HAP-1 (cell line): ENCODE results near the gene TPST1.

Experiments
- DNase-seq, 2 experiments: peaks; one replicate each; pipeline ENCODE4 v3.0.0-alpha.2; 2016 to 2020; ENCODE audit warnings: low spot score in 2 of 2
- H3K27me3 ChIP-seq: fragments of 250-450 bp; sonication (Bioruptor Pico); 2 replicates; pipeline ENCODE4 v1.5.1; 2020; ENCODE audit warnings: low read depth, mild to moderate bottlenecking, moderate library complexity
- H3K36me3 ChIP-seq: fragments of 250-450 bp; sonication (Bioruptor Pico); replicated peaks from 2 replicates; pipeline ENCODE4 v1.5.1; 2020; ENCODE audit warnings: mild to moderate bottlenecking
- H3K4me1 ChIP-seq: fragments of 250-450 bp; sonication (Bioruptor Pico); 2 replicates; pipeline ENCODE4 v1.5.1; 2020; ENCODE audit warnings: mild to moderate bottlenecking
- H3K4me3 ChIP-seq: fragments of 250-450 bp; sonication (Bioruptor Pico); 2 replicates; pipeline ENCODE4 v1.5.1; 2020; ENCODE audit warnings: mild to moderate bottlenecking, moderate library complexity
- H3K9me3 ChIP-seq: fragments of 250-450 bp; sonication (Bioruptor Pico); 2 replicates; pipeline ENCODE4 v1.5.1; 2020; ENCODE audit warnings: mild to moderate bottlenecking, moderate library complexity
- in situ Hi-C: fragments of 300-500 bp; cut with MboI; formaldehyde crosslinking; loops from 3 replicates; pipeline ENCODE4 v1.14.3; 2020; ENCODE audit warnings: low sequenced_read_pairs, inconsistent platforms, mixed read lengths

Gene TPST1

DNA sequence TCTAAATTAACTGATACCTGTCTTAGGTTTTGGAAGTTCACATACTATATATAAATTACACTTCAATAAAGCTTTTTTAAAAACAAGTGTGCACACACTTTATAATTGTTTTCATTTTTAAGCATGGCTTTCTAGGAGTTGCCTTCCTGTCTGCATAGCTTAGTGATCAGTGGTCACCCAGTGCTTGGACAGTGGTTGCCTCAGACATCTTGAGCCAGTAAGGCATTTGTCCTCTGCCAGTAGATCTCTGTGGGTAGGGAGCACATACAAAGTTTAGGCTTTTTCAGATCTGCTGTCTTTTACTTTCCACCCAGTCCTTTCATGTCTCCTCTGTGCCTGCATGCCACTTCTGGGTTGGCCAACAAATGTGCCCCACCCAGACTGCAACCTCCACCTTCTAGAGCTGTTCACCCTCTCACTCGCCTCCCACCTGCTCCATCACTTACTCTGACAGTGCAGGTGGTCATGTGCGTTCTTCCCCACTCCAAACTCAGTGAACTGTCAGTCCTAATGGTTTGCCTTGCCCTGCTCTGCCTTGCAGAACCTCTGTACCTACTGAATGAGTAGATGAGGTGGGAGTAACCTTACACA is 31.7 kb downstream of the TPST1 start:
- no peaks in the 10 kb centered on the region; the same call in 1 of the 2 replicates for H3K36me3 ChIP-seq
- in situ Hi-C loops = no loop called here
- no peaks in the 10 kb centered on the region for H3K27me3 ChIP-seq
- H3K9me3 ChIP-seq = peaks cover 5% of the 10 kb centered on the region; the same call in 1 of the 2 replicates
- DNase-seq = no peak
- no peak overlapping the region for H3K4me3 ChIP-seq
- H3K4me1 ChIP-seq = no peaks in the 10 kb centered on the region

DNA sequence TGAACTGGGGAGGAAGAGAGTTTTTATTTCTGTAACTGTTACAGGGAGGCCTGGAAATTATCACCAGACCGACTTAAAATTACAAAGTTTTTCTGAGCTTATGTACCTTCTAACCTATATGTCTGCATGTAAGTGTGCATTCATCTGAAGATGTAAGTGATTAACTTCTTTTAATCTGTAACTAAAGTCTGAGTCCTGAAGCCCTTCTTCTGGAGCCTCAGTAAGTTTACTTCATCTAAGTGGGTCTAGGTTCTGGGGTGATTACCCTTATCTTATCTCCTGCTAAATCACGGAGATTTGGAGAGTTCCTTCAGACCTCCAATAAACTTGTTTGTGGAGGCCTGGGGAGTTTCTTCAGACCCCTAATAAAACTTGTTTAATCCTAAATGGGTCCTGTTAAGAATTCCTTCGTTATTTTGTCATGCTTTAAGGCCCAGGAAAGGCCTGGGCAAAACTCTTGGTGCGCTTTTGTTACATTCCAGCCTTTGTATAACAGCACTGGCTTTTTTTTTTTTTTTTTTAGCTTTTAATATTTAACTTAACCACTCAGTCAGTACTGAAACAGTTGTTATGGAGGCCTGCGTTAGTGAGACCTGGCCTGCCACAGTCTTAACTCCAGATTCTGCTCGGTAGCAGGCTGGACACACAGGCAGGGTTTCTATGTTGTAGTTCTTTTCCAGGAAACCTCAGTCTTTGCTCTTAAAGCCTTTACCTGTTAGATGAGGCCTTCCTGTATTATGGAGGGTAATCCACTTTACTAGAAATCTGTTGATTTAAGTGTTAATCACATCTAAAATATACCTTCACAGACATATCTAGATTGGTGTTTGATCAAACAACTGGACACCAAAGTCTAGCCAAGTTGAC is 33.0 kb downstream of the TPST1 start:
- Histone ChIP-seq H3K9me3 (no peaks in the 10 kb centered on the region), H3K4me3 (no peak overlapping the region), H3K27me3 (no peaks in the 10 kb centered on the region), H3K4me1 (no peaks in the 10 kb centered on the region), H3K36me3 (no peaks in the 10 kb centered on the region; the same call in 1 of the 2 replicates)
- no peak for DNase-seq
- in situ Hi-C loops = no loop called here

- Histone ChIP-seq H3K4me1 (no peaks in the 10 kb centered on the region), H3K4me3 (no peak overlapping the region), H3K36me3 (no peaks in the 10 kb centered on the region; the same call in 1 of the 2 replicates), H3K9me3 (no peaks in the 10 kb centered on the region), H3K27me3 (no peaks in the 10 kb centered on the region)
- in situ Hi-C loops = no loop called here
- no peak for DNase-seq
Observed at GRCh38 chr7:66238773-66239466, 33.8 kb downstream of the TPST1 start.

DNA sequence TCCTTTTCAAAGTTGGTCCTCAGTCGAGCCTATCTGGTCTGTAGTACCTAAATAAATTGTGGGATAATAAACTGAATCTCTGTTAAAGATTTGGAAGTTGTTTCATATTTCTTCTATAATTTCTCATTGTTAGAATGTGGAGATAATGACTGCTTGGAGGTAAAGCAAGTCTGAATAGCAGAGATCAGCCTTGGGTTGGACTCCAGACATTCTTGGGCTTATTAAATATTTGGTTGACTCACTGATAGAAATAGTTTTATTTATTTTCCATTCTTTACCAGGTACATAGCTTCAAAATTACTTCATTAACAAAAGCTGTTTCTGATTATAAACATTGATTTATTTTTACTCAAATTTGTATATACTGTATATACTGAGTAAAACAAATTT is 34.3 kb downstream of the TPST1 start:
- H3K4me1 ChIP-seq = no peaks in the 10 kb centered on the region
- H3K9me3 ChIP-seq = no peaks in the 10 kb centered on the region
- DNase-seq = no peak
- in situ Hi-C loops = no loop called here
- H3K36me3 ChIP-seq = no peaks in the 10 kb centered on the region; the same call in 1 of the 2 replicates
- H3K4me3 ChIP-seq = no peak overlapping the region
- no peaks in the 10 kb centered on the region for H3K27me3 ChIP-seq

- no peaks in the 10 kb centered on the region for H3K9me3 ChIP-seq
- no peaks in the 10 kb centered on the region for H3K4me1 ChIP-seq
- no peak for DNase-seq
- H3K27me3 ChIP-seq = no peaks in the 10 kb centered on the region
- H3K4me3 ChIP-seq = no peak overlapping the region
- in situ Hi-C loops = no loop called here
- no peaks in the 10 kb centered on the region for H3K36me3 ChIP-seq
Observed at GRCh38 chr7:66245008-66245407, 39.9 kb downstream of the TPST1 start.

GRCh38 chr7:66246554-66247171 is 41.5 kb downstream of the TPST1 start:
- DNase-seq = no peak
- in situ Hi-C loops = no loop called here

DNA sequence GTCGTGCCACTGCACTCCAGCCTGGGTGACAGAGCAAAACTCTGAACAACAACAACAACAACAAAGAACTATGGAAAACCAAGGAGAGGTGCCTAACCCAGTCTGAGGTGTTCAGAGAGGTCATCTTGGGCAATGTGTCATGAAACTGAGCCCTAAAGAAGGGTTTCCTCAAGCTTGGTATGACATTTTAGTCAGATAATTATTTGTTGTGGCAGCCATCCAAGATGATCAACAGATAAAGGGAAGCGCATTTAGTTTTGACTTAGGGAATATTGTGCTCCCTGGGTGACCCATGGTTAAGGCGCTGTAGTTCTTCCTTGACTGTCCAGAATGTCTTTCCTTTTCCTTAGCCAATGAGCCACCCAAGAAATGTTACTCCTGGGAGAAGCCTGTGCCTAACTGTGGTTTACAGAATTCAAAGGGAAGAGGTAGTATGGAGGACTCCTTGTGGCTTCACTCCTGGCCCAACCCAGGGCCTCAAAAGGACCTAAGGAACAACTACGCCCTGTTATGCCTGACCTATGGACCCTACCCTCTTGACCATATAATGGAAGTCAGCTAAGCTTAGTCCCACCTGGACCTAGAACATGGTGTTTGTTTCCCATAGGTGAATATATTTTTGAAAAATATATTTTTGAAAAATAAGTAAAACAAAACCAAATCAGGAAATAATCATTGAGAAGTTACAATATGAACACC is 42.4 kb downstream of the TPST1 start:
- in situ Hi-C loops = no loop called here
- Histone ChIP-seq H3K4me3 (no peak overlapping the region), H3K9me3 (no peaks in the 10 kb centered on the region), H3K4me1 (no peaks in the 10 kb centered on the region), H3K27me3 (no peaks in the 10 kb centered on the region), H3K36me3 (no peaks in the 10 kb centered on the region)
- no peak for DNase-seq

More at GRCh38 chr7:66246554-66247171, 41.5 kb downstream of the TPST1 start:
- no peak overlapping the region for H3K4me3 ChIP-seq
- no peaks in the 10 kb centered on the region for H3K9me3 ChIP-seq
- H3K36me3 ChIP-seq = no peaks in the 10 kb centered on the region
- H3K27me3 ChIP-seq = no peaks in the 10 kb centered on the region
- no peaks in the 10 kb centered on the region for H3K4me1 ChIP-seq

GRCh38 chr7:66250711-66251110 is 45.6 kb downstream of the TPST1 start:
- H3K9me3 ChIP-seq = no peaks in the 10 kb centered on the region
- no peaks in the 10 kb centered on the region for H3K27me3 ChIP-seq
- H3K4me3 ChIP-seq = no peak overlapping the region
- in situ Hi-C loops = no loop called here
- H3K36me3 ChIP-seq = no peaks in the 10 kb centered on the region
- DNase-seq = no peak
- H3K4me1 ChIP-seq = no peaks in the 10 kb centered on the region

DNA sequence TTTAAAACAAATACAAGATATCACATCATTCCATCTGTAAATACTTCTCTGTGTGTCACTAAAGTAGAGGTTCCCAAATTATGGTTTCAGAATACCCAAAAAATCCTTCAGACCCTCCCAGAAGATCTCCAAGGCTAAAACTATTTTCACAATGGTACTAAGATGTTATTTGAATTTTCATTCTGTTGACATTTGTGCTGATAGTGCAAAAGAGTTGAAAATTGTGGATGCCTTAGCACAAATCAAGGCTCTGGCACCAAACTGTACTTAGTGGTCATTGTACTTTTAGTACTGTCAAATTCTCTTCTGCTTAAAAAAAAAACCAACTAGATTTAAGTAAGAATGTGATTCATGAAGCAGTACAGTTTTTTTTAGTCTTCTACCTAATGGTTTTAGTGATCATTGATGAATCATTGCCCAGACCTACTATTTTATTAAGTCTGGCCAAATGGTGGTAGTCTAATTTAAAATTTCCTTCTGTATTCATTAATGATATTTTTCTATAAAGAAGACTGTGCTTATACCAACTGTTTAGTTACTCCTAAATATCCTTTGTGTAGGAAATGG is 50.5 kb downstream of the TPST1 start:
- DNase-seq = no peak
- Histone ChIP-seq H3K4me3 (no peak overlapping the region), H3K9me3 (no peaks in the 10 kb centered on the region), H3K36me3 (no peaks in the 10 kb centered on the region), H3K27me3 (no peaks in the 10 kb centered on the region), H3K4me1 (peaks cover 16% of the 10 kb centered on the region)
- in situ Hi-C loops = no loop called here

DNA sequence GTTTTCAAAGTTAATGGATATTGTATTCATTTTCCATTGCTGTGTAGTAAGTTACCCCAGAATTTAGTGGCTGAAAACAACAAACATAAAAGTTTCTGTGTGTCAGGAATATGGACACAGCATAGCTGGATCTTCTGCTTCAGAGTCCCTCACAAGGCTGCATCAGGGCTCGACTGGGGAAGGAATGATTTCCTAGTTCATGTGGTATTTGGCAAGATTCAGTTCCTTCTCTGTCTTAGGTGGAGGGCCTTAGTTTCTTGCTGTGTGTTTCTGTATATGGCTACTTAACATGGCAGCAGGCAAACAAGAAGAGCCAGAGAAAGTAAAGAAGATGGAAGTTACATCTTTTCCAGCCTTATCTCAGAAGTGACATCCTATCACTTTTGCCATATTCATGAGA is 51.1 kb downstream of the TPST1 start:
- no peaks in the 10 kb centered on the region for H3K27me3 ChIP-seq
- in situ Hi-C loops = no loop called here
- no peak overlapping the region for H3K4me3 ChIP-seq
- no peak for DNase-seq
- H3K36me3 ChIP-seq = no peaks in the 10 kb centered on the region
- H3K9me3 ChIP-seq = no peaks in the 10 kb centered on the region
- H3K4me1 ChIP-seq = peaks cover 16% of the 10 kb centered on the region

DNA sequence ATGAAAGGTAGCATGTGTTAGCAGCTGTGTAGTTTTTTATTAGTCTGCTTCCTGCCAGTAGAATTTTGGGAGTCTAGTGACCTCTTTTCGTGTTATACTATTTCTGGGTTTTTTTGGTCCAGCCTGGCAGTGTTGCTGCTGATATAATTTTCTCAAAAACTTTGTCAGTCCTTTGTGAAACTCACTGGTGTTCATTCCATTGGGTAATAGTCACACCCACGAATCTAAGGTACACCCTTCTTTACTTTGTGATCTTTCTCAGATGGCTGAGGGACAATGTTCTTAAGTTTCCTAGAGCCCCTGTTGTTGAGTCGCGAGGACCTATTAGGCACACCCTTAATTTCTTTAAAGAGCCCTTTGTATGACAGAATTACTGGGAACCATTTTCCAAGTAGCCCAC is 52.3 kb downstream of the TPST1 start:
- in situ Hi-C loops = no loop called here
- DNase-seq = no peak
- H3K4me1 ChIP-seq = peaks cover 16% of the 10 kb centered on the region
- no peaks in the 10 kb centered on the region for H3K27me3 ChIP-seq
- no peaks in the 10 kb centered on the region for H3K36me3 ChIP-seq
- H3K4me3 ChIP-seq = no peak overlapping the region
- no peaks in the 10 kb centered on the region for H3K9me3 ChIP-seq

- in situ Hi-C loops = no loop called here
- H3K4me1 ChIP-seq = peaks cover 16% of the 10 kb centered on the region
Observed at GRCh38 chr7:66258409-66258808, 53.3 kb downstream of the TPST1 start.

GRCh38 chr7:66261941-66262340 is 56.8 kb downstream of the TPST1 start:
- in situ Hi-C loops = no loop called here
- Histone ChIP-seq H3K4me1 (peaks cover 16% of the 10 kb centered on the region), H3K27me3 (no peaks in the 10 kb centered on the region), H3K4me3 (no peak overlapping the region), H3K9me3 (0 out of 2 replicates have a peak, but pooled peaks cover 4% of the 10 kb centered on the region), H3K36me3 (no peaks in the 10 kb centered on the region)
- DNase-seq = no peak

More at GRCh38 chr7:66258409-66258808, 53.3 kb downstream of the TPST1 start:
- Histone ChIP-seq H3K27me3 (no peaks in the 10 kb centered on the region), H3K36me3 (no peaks in the 10 kb centered on the region), H3K4me3 (no peak overlapping the region), H3K9me3 (no peaks in the 10 kb centered on the region)
- peak; percentile 18 to 26 for DNase-seq
